Colonic mucosa (tissue), 4 donors: ENCODE measurements around the gene OR10G8. TPM values are rescaled to one million over a fixed set of nuclear protein-coding genes. Genes with fewer than 3 reads are reported as not detected.
"Not testable (repeated sequence)": the region's sequence is repeated elsewhere in the genome, so short reads cannot be mapped to it uniquely, and the experiment has no call there.

ENCODE experiments used
- DNase-seq: peaks from one replicate; pipeline ENCODE4 v3.0.0-alpha.2; 2020
- H3K27ac ChIP-seq: fragments of 200-600 bp; one replicate; pipeline ENCODE4 v1.8.0; 2021
- H3K27me3 ChIP-seq: fragments of 200-600 bp; one replicate; pipeline ENCODE4 v1.8.0; 2021
- H3K36me3 ChIP-seq: fragments of 200-600 bp; one replicate; pipeline ENCODE4 v1.8.0; 2021
- H3K4me1 ChIP-seq: fragments of 200-600 bp; one replicate; pipeline ENCODE4 v1.8.0; 2021; ENCODE audit warnings: mild to moderate bottlenecking
- H3K4me3 ChIP-seq: fragments of 200-600 bp; one replicate; pipeline ENCODE4 v1.8.0; 2021
- H3K9ac ChIP-seq, 2 donors: one replicate each; pipeline ENCODE4 v1.7.0; 2013; ENCODE audit warnings: control low read depth in 2 of 2, low read depth in 2 of 2, low read length in 2 of 2
- H3K9me3 ChIP-seq: fragments of 200-600 bp; one replicate; pipeline ENCODE4 v1.8.0; 2021
- intact Hi-C: fragments of 100-400 bp; cut with DNase I; formaldehyde crosslinking; loops from one replicate; pipeline ENCODE4 v1.14.1; 2022
- total RNA-seq, 2 donors: library from RNA; stranded (reverse); fragmentation: NEBNext Ultra II Directional in 1 of 2; extraction: Animal tissue kit (Norgen Biotek cat#: 25700) in 1 of 2; gene quantifications; one replicate each; pipeline ENCODE4 v1.2.1, GENCODE V29; 2021
- TF ChIP-seq, protein P1 (sequence below): fragments of 200-600 bp; IDR thresholded peaks from one replicate; pipeline ENCODE4 v1.8.0; 2022; ENCODE audit warnings: antibody characterized with exemption, mild to moderate bottlenecking
- donor health status: healthy.
- donor health status: DM: no; HTN: no; CAD: no.
- donor health status: DM: no; HTN: no; CAD: no.

Gene OR10G8, protein sequence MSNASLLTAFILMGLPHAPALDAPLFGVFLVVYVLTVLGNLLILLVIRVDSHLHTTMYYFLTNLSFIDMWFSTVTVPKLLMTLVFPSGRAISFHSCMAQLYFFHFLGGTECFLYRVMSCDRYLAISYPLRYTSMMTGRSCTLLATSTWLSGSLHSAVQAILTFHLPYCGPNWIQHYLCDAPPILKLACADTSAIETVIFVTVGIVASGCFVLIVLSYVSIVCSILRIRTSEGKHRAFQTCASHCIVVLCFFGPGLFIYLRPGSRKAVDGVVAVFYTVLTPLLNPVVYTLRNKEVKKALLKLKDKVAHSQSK
- under 1 TPM in 1 of 2 donors, not detected in 1; 0.32 TPM for total RNA-seq

DNA sequence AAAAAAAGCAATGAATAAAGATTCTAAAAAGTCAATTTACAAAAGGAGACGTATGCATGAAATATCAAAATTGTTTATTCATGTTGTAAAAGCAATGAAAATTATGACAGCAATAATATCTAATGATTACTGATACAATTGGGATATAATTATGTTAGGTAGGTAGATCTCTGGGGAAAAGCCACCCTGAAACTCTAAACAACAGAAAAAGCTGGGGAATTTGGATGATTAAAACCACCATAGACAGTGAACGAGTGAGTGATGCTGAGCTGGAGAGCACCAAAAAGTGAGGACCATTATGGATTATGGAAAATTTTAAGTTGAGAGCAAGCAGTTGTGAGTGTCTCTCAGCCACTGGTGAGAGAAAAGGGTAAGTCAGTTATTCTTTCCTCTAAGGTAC is at the start of gene OR10G8:
Gene OR10G8, plus strand, starts transcription at position 301 of the 400 bp plus-strand sequence. CDS start 2,825 bp downstream, outside the sequence.
- H3K27ac ChIP-seq, result no peak within 1 kb of the TSS
- intact Hi-C loops, result no loop called here
- TF ChIP-seq, protein P1, sequence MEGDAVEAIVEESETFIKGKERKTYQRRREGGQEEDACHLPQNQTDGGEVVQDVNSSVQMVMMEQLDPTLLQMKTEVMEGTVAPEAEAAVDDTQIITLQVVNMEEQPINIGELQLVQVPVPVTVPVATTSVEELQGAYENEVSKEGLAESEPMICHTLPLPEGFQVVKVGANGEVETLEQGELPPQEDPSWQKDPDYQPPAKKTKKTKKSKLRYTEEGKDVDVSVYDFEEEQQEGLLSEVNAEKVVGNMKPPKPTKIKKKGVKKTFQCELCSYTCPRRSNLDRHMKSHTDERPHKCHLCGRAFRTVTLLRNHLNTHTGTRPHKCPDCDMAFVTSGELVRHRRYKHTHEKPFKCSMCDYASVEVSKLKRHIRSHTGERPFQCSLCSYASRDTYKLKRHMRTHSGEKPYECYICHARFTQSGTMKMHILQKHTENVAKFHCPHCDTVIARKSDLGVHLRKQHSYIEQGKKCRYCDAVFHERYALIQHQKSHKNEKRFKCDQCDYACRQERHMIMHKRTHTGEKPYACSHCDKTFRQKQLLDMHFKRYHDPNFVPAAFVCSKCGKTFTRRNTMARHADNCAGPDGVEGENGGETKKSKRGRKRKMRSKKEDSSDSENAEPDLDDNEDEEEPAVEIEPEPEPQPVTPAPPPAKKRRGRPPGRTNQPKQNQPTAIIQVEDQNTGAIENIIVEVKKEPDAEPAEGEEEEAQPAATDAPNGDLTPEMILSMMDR, result no peak

DNA sequence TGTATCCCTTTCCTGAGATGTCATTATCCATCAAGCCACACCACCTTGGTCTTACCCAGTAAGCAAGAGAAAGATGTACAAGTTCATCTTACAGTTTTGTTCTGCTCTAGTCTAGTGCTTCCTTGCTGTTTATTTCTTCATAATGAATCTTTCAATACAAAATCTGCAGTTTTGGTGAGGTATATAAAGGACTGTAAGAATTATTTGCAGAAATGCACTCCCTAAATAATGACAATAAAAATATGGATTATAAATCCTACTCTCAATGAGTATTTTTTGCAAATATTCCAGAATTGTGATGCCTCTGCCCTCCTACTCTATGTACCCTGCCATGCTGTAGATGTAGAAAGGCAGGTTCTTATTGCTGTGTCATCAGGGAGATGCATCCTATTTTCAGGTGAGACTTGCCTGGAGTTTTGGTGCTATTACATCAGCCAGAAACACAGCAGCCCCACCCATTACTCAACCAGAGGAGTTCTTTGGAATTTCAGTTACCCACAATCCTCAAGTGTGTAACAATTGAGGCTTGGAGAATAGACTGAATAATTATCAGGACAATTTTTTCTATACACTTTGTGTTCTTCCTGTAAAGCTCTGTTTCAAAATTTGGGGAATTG is 48.8 kb upstream of the OR10G8 start, which contains the start of gene OR10S1:
Gene OR10S1, minus strand, starts transcription at position 51 of the 617 bp plus-strand sequence. CDS start 117 bp downstream, outside the sequence.
- Histone ChIP-seq H3K9ac (no peak within 1 kb of the TSS), H3K27ac (no peak within 1 kb of the TSS), H3K36me3 (no peaks in the 10 kb centered on the region), H3K27me3 (no peaks in the 10 kb centered on the region), H3K4me1 (no peaks in the 10 kb centered on the region), H3K9me3 (no peaks in the 10 kb centered on the region), H3K4me3 (no peak within 1 kb of the TSS)
- intact Hi-C loops, result no loop called here
- TF ChIP-seq, protein P1, result no peak
- DNase-seq, result no peak

More for the DNA sequence above, at the start of gene OR10G8:
- H3K4me1 ChIP-seq, result no peaks in the 10 kb centered on the region
- no peaks in the 10 kb centered on the region for H3K36me3 ChIP-seq
- H3K9me3 ChIP-seq, result no peaks in the 10 kb centered on the region
- H3K27me3 ChIP-seq, result no peaks in the 10 kb centered on the region
- no peak within 1 kb of the TSS for H3K4me3 ChIP-seq
- no peak within 1 kb of the TSS for H3K9ac ChIP-seq
- DNase-seq, result no peak

DNA sequence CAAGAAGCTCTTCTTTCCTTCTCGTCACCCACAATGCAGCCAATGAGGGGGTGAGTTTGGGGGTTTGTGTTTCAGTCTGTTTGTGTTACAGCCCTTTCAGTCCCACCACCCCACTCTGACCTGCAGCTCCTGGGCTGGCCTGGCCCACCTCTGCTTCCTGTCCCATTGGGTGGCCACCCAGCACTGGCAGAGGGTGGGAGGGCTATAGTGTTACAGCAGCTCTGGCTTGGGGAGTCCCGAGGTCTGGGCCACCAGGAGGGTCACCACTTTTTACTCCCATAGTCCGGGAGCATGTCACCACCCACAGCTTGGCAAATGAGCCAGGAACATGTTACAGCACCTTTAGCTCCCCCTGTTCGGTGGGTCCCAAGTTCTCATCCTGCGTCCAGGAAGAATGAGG is 47.3 kb upstream of the OR10G8 start:
- intact Hi-C loops, result no loop called here
- Histone ChIP-seq H3K9me3 (no peaks in the 10 kb centered on the region), H3K36me3 (no peaks in the 10 kb centered on the region), H3K9ac (no peak overlapping the region), H3K27me3 (no peaks in the 10 kb centered on the region), H3K4me1 (no peaks in the 10 kb centered on the region), H3K4me3 (no peak overlapping the region), H3K27ac (no peak overlapping the region)
- TF ChIP-seq, protein P1, result no peak
- DNase-seq, result no peak

DNA sequence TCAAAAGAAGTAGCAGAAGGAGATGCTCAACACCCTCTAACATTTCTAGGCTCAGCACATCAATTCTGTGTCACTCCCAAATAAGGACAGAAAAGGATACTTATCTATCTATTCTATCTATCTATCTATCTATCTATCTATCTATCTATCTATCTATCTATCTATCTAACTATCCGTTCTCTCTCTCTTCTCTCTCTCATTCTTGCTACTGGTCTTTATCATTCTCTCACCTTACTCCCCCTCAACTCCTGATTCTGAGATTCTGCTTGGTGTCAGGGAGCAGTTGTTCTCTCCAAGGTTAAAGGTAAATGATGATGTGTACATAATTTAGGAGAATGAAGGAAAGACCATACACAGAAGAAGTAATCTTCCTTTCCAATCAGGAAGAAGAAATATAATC is 31.5 kb upstream of the OR10G8 start, which contains the start of gene OR10G6:
Gene OR10G6, minus strand, starts transcription at position 43 of the 400 bp plus-strand sequence. Its CDS starts 0 bp downstream, at position 43.
- intact Hi-C loops, result no loop called here
- H3K4me3 ChIP-seq, result no peak within 1 kb of the TSS
- TF ChIP-seq, protein P1, result no peak
- H3K9ac ChIP-seq, result no peak within 1 kb of the TSS
- H3K36me3 ChIP-seq, result no peaks in the 10 kb centered on the region
- DNase-seq, result no peak
- no peaks in the 10 kb centered on the region for H3K4me1 ChIP-seq
- no peaks in the 10 kb centered on the region for H3K27me3 ChIP-seq
- H3K27ac ChIP-seq, result no peak within 1 kb of the TSS
- H3K9me3 ChIP-seq, result no peaks in the 10 kb centered on the region

DNA sequence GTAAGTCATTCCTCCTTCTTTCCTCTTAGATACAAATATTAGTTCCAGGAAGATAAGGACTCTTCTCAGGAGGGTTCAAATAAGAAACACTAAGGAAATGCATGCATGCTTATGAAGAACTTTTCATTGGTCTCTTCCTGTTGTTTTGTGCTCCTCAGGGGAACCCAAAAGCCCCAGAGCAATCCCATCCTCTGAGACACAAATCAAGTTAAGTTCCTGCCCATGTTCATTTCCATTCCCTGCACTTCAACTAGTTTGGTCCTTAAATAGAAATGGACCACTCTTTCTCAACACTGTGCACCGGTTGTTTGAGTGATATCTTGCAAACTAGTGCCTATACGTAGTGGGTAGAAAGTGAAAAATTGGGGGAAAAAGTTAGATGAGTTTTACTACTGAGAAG is 13.9 kb upstream of the OR10G8 start, which contains the start of gene OR10G4:
Gene OR10G4, plus strand, starts transcription at position 301 of the 400 bp plus-strand sequence. CDS start 2,578 bp downstream, outside the sequence.
- no peak within 1 kb of the TSS for H3K27ac ChIP-seq
- DNase-seq, result no peak
- no peak within 1 kb of the TSS for H3K9ac ChIP-seq
- no peaks in the 10 kb centered on the region for H3K9me3 ChIP-seq
- H3K36me3 ChIP-seq, result no peaks in the 10 kb centered on the region
- no peaks in the 10 kb centered on the region for H3K4me1 ChIP-seq
- TF ChIP-seq, protein P1, result no peak
- no peak within 1 kb of the TSS for H3K4me3 ChIP-seq
- intact Hi-C loops, result no loop called here
- H3K27me3 ChIP-seq, result no peaks in the 10 kb centered on the region

DNA sequence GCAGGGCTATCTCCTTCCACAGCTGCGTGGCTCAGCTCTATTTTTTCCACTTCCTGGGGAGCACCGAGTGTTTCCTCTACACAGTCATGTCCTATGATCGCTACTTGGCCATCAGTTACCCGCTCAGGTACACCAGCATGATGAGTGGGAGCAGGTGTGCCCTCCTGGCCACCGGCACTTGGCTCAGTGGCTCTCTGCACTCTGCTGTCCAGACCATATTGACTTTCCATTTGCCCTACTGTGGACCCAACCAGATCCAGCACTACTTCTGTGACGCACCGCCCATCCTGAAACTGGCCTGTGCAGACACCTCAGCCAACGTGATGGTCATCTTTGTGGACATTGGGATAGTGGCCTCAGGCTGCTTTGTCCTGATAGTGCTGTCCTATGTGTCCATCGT is 10.8 kb upstream of the OR10G8 start:
- H3K36me3 ChIP-seq, DNase-seq: not testable (repeated sequence)

More for the DNA sequence above, 10.8 kb upstream of the OR10G8 start:
- H3K9me3 ChIP-seq, H3K4me3 ChIP-seq, H3K27me3 ChIP-seq, intact Hi-C loops, H3K27ac ChIP-seq, H3K9ac ChIP-seq, H3K4me1 ChIP-seq: not testable (repeated sequence)
